SU-DHL-6 (cell line): ENCODE data around the gene EVC.

Experiments
- CTCF ChIP-seq: fragments of 200-600 bp; sonication (generic); IDR thresholded peaks from one replicate; pipeline ENCODE4 v1.5.1; 2017; ENCODE audit warnings: antibody characterized with exemption, mild to moderate bottlenecking, low read length, moderate library complexity; ENCODE audit not compliant: insufficient read depth, poor library complexity, severe bottlenecking
- EZH2phosphoT487 ChIP-seq: fragments of 200-600 bp; sonication (generic), shearing (Covaris generic); conservative IDR thresholded peaks from 2 replicates; pipeline ENCODE4 v1.6.1; 2018; ENCODE audit warnings: mild to moderate bottlenecking, antibody characterized with exemption, low read length, moderate library complexity, mixed read lengths

- TF ChIP-seq CTCF (no peak), EZH2phosphoT487 (no peak)
Measured at GRCh38 chr4:5783486-5783885, 72.5 kb downstream of the EVC start.
